Prostate gland (tissue), 2 donors: ENCODE measurements around the gene PCDHA2. TPM values are rescaled to one million over a fixed set of nuclear protein-coding genes. Genes with fewer than 3 reads are reported as not detected.

Experiments used
- DNase-seq: peaks from one replicate; pipeline ENCODE4 v3.0.0-alpha.2; 2019; ENCODE audit warnings: low spot score
- H3K27ac ChIP-seq, 2 donors: fragments of 200-600 bp; sonication (generic); 2 replicates each; pipeline ENCODE4 v1.5.1; 2017 to 2019
- H3K27me3 ChIP-seq: fragments of 200-600 bp; sonication (generic); replicated peaks from 2 replicates; pipeline ENCODE4 v1.5.1; 2019; ENCODE audit not compliant: insufficient read depth
- H3K36me3 ChIP-seq, 2 donors: fragments of 200-600 bp; sonication (generic); 1 replicate in 1 of 2; 2 replicates in 1 of 2; pipeline versions ENCODE4 v1.5.1 to v1.8.1; 2017 to 2019
- H3K4me1 ChIP-seq: fragments of 200-600 bp; sonication (generic); replicated peaks from 2 replicates; pipeline ENCODE4 v1.5.1; 2019
- H3K4me3 ChIP-seq, 2 donors: fragments of 200-600 bp; sonication (generic); 2 replicates each; pipeline ENCODE4 v1.5.1; 2017 to 2019
- H3K9me3 ChIP-seq: fragments of 200-600 bp; sonication (generic); 2 replicates; pipeline ENCODE4 v1.5.1; 2017
- CTCF ChIP-seq, 4 experiments: fragments of 200-600 bp in 2 of 4; fragments of 450-650 bp in 2 of 4; sonication (generic) in 2 of 4; IDR thresholded peaks; 1 replicate in 3 of 4; 2 replicates in 1 of 4; pipeline ENCODE4 v1.5.1; 2016 to 2019; ENCODE audit warnings: antibody characterized with exemption in 4 of 4, mild to moderate bottlenecking in 2 of 4, moderate library complexity in 2 of 4
- POLR2A ChIP-seq: fragments of 450-650 bp; IDR thresholded peaks from one replicate; pipeline ENCODE4 v1.6.1; 2016; ENCODE audit warnings: antibody characterized with exemption, mild to moderate bottlenecking
- POLR2AphosphoS5 ChIP-seq: sonication (generic); formaldehyde crosslinking; IDR thresholded peaks from one replicate; pipeline ENCODE4 v1.6.1; 2017; ENCODE audit warnings: antibody characterized with exemption
- WGBS: methylation state at CpG from one replicate; pipeline ENCODE4 v1.1.5; 2018; 5-methylcytosine and 5-hydroxymethylcytosine counted together
- intact Hi-C: fragments of 100-400 bp; cut with DNase I; formaldehyde crosslinking; loops from one replicate; pipeline ENCODE4 v1.14.2; 2022
- total RNA-seq, 2 donors: library from RNA; depleted of rRNA; stranded (reverse); fragments of >200 nt; gene quantifications; one replicate each; pipeline ENCODE4 v1.1.0, GENCODE V29; 2016

The PCDHA2 gene
- total RNA-seq, 2 donors from 2014 or later: 0.80 TPM; not detected in 1

- Histone ChIP-seq H3K9me3 (no peaks in the 10 kb centered on the region), H3K27me3 (peaks cover 4% of the 10 kb centered on the region), H3K4me1 (no peaks in the 10 kb centered on the region), H3K36me3 (no peaks in the 10 kb centered on the region), H3K4me3 (no peak overlapping the region), H3K27ac (no peak overlapping the region)
- DNase-seq: no peak
- intact Hi-C loops: no loop called here
- 47% methylated on average over 84 of the region's 103 CpGs for WGBS
- TF ChIP-seq POLR2AphosphoS5 (no peak), POLR2A (no peak)
Observed at GRCh38 chr5:140835622-140836510, 41.2 kb downstream of the PCDHA2 start.

- Histone ChIP-seq H3K27me3 (peaks cover 4% of the 10 kb centered on the region), H3K9me3 (no peaks in the 10 kb centered on the region), H3K4me1 (no peaks in the 10 kb centered on the region), H3K27ac (no peak within 1 kb of the TSS), H3K4me3 (no peak within 1 kb of the TSS), H3K36me3 (no peaks in the 10 kb centered on the region)
- no peak for TF ChIP-seq POLR2AphosphoS5
- no peak for TF ChIP-seq CTCF (IDR thresholded peaks at IDR 0.05)
- no peak for TF ChIP-seq POLR2A
- WGBS: 21% methylated on average over 46 of the region's 47 CpGs
- no peak for DNase-seq
- intact Hi-C loops: no loop called here
Observed at GRCh38 chr5:140840978-140841962, 46.6 kb downstream of the PCDHA2 start, which contains the start of gene PCDHA8. PCDHA8 (plus strand) TSS chr5:140841187; CDS start chr5:140841322, 135 bp downstream.

GRCh38 chr5:140842798-140843733 is 48.4 kb downstream of the PCDHA2 start:
- Histone ChIP-seq H3K27me3 (no peaks in the 10 kb centered on the region), H3K4me1 (no peaks in the 10 kb centered on the region)

More at GRCh38 chr5:140842798-140843733, 48.4 kb downstream of the PCDHA2 start:
- H3K9me3 ChIP-seq: no peaks in the 10 kb centered on the region
- no peak overlapping the region for H3K27ac ChIP-seq
- intact Hi-C loops: no loop called here
- H3K36me3 ChIP-seq: no peaks in the 10 kb centered on the region
- no peak for DNase-seq
- no peak for TF ChIP-seq POLR2A
- TF ChIP-seq CTCF (IDR thresholded peaks at IDR 0.05): no peak
- TF ChIP-seq POLR2AphosphoS5: no peak
- 43% methylated on average over 85 of the region's 87 CpGs for WGBS
- no peak overlapping the region for H3K4me3 ChIP-seq

Other genes with a start within 250 kb of the PCDHA2 start
- 10 to 100 TPM; 28.3 to 41.4 TPM for gene EIF4EBP3, start 247.2 kb upstream of the PCDHA2 start, total RNA-seq
- gene SRA1, start 237.4 kb upstream of the PCDHA2 start, total RNA-seq: 10 to 100 TPM; 31.6 to 33.6 TPM
- gene APBB3, start 230.3 kb upstream of the PCDHA2 start, total RNA-seq: 10 to 100 TPM; 23.7 to 70.7 TPM
- 100 to 1,000 TPM in 1 of 2 donors, 10 to 100 TPM in 1; 61.8 to 107 TPM for gene SLC35A4, start 230.0 kb upstream of the PCDHA2 start, total RNA-seq
- 10 to 100 TPM; 22.9 to 56.5 TPM for gene CD14, start 161.7 kb upstream of the PCDHA2 start, total RNA-seq
- 100 to 1,000 TPM in 1 of 2 donors, 10 to 100 TPM in 1; 45.6 to 124 TPM for gene TMCO6, start 155.4 kb upstream of the PCDHA2 start, total RNA-seq
- 100 to 1,000 TPM in 1 of 2 donors, 10 to 100 TPM in 1; 91.2 to 117 TPM for gene NDUFA2, start 147.2 kb upstream of the PCDHA2 start, total RNA-seq
- 100 to 1,000 TPM; 127 to 145 TPM for gene IK, start 147.0 kb upstream of the PCDHA2 start, total RNA-seq
- 10 to 100 TPM; 23.2 to 26.2 TPM for gene WDR55, start 129.9 kb upstream of the PCDHA2 start, total RNA-seq
- gene DND1, start 121.3 kb upstream of the PCDHA2 start, total RNA-seq: 10 to 100 TPM in 1 of 2 donors, under 1 TPM in 1; 0.36 to 26.2 TPM
- 10 to 100 TPM; 37.3 to 54.3 TPM for gene HARS1, start 103.5 kb upstream of the PCDHA2 start, total RNA-seq
- 10 to 100 TPM; 23.9 to 28.1 TPM for gene HARS2, start 103.4 kb upstream of the PCDHA2 start, total RNA-seq
- 10 to 100 TPM; 26.0 to 36.8 TPM for gene ZMAT2, start 94.4 kb upstream of the PCDHA2 start, total RNA-seq
- under 1 TPM in 1 of 2 donors, not detected in 1; 0.85 TPM for gene PCDHA1, start 8.7 kb upstream of the PCDHA2 start, total RNA-seq
- gene PCDHA3, start 6.2 kb downstream of the PCDHA2 start, total RNA-seq: 1 to 10 TPM in 1 of 2 donors, under 1 TPM in 1; 0.09 to 1.0 TPM
- 1 to 10 TPM; 2.3 to 2.4 TPM for gene PCDHA4, start 12.2 kb downstream of the PCDHA2 start, total RNA-seq
- gene PCDHA5, start 26.8 kb downstream of the PCDHA2 start, total RNA-seq: under 1 TPM in 1 of 2 donors, not detected in 1; 0.14 TPM
- gene PCDHA6, start 33.1 kb downstream of the PCDHA2 start, total RNA-seq: 1 to 10 TPM; 1.9 to 2.2 TPM
- under 1 TPM; 0.23 to 0.46 TPM for gene PCDHA7, start 39.4 kb downstream of the PCDHA2 start, total RNA-seq
- under 1 TPM; 0.17 to 0.36 TPM for gene PCDHA8, start 46.3 kb downstream of the PCDHA2 start, total RNA-seq
- under 1 TPM; 0.14 to 0.51 TPM for gene PCDHA9, start 53.5 kb downstream of the PCDHA2 start, total RNA-seq
- 1 to 10 TPM; 1.0 to 2.2 TPM for gene PCDHA10, start 61.0 kb downstream of the PCDHA2 start, total RNA-seq
- gene PCDHA11, start 74.1 kb downstream of the PCDHA2 start, total RNA-seq: 1 to 10 TPM in 1 of 2 donors, under 1 TPM in 1; 0.85 to 1.5 TPM
- gene PCDHA12, start 80.5 kb downstream of the PCDHA2 start, total RNA-seq: under 1 TPM; 0.40 to 0.50 TPM
- gene PCDHA13, start 87.3 kb downstream of the PCDHA2 start, total RNA-seq: 1 to 10 TPM; 1.3 to 1.5 TPM
- 1 to 10 TPM; 1.1 to 3.9 TPM for gene PCDHAC1, start 131.4 kb downstream of the PCDHA2 start, total RNA-seq
- gene PCDHAC2, start 171.6 kb downstream of the PCDHA2 start, total RNA-seq: 10 to 100 TPM in 1 of 2 donors, 1 to 10 TPM in 1; 6.8 to 11.6 TPM